A673 (cell line): ENCODE data around the gene HNRNPC. TPM values are rescaled to one million over a fixed set of nuclear protein-coding genes. Genes with fewer than 3 reads are reported as not detected.

Source experiments
- BruUV-seq: library from RNA; stranded (reverse); fragments of 400-500 nt; replicated peaks from 2 replicates; lab custom pipeline; 2021; lab: Mats Ljungman, UMichigan
- CTCF ChIA-PET: fragments of 300-600 bp; sonication (Branson Sonifier 250); formaldehyde crosslinking; loops from one replicate; lab custom pipeline; 2022; ENCODE audit warnings: antibody characterized with exemption; lab: Charles Lee
- POLR2A ChIA-PET: fragments of 300-600 bp; sonication (Branson Sonifier 250); formaldehyde crosslinking; loops from one replicate; lab custom pipeline; 2022; ENCODE audit warnings: antibody characterized with exemption; ENCODE audit not compliant: low non-redundant PET; lab: Charles Lee
- DNase-seq: peaks from one replicate; pipeline ENCODE4 v3.0.0-alpha.2; 2015; ENCODE audit warnings: low spot score
- H3K27ac ChIP-seq: fragments of 200-600 bp; sonication (generic); 2 replicates; pipeline ENCODE4 v1.5.1; 2016; ENCODE audit warnings: mixed run types, low read depth, mild to moderate bottlenecking, mixed read lengths, antibody characterized with exemption, low read length; ENCODE audit not compliant: poor library complexity, severe bottlenecking
- H3K27me3 ChIP-seq: fragments of 200-600 bp; sonication (generic); replicated peaks from 2 replicates; pipeline ENCODE4 v1.6.1; 2017; ENCODE audit warnings: mixed run types, low read depth, mild to moderate bottlenecking, mixed read lengths, antibody characterized with exemption, low read length; ENCODE audit not compliant: insufficient read depth, poor library complexity
- H3K36me3 ChIP-seq: fragments of 200-600 bp; sonication (generic); 2 replicates; pipeline ENCODE4 v1.6.1; 2016; ENCODE audit warnings: mixed run types, mild to moderate bottlenecking, mixed read lengths, antibody characterized with exemption, low read length; ENCODE audit not compliant: insufficient read depth, poor library complexity, severe bottlenecking
- H3K4me1 ChIP-seq: fragments of 200-600 bp; sonication (generic); 2 replicates; pipeline ENCODE4 v1.6.1; 2017; ENCODE audit warnings: mixed run types, mild to moderate bottlenecking, mixed read lengths, antibody characterized with exemption, low read length; ENCODE audit not compliant: insufficient read depth, poor library complexity, severe bottlenecking
- H3K4me3 ChIP-seq: fragments of 200-600 bp; sonication (generic); 2 replicates; pipeline ENCODE4 v1.5.1; 2016; ENCODE audit warnings: low read depth, mixed run types, mild to moderate bottlenecking, mixed read lengths, low read length; ENCODE audit not compliant: poor library complexity, severe bottlenecking
- H3K9me3 ChIP-seq: fragments of 200-600 bp; sonication (generic); 2 replicates; pipeline ENCODE4 v1.6.1; 2016; ENCODE audit warnings: mixed run types, low read depth, mild to moderate bottlenecking, mixed read lengths, antibody characterized with exemption, low read length; ENCODE audit not compliant: poor library complexity, severe bottlenecking
- CTCF ChIP-seq: fragments of 300-800, 200-600 bp; sonication (generic); conservative IDR thresholded peaks from 2 replicates; pipeline ENCODE4 v1.5.1; 2017; ENCODE audit warnings: low read depth, mild to moderate bottlenecking, antibody characterized with exemption, low read length, moderate library complexity, mixed read lengths
- EZH2 ChIP-seq: fragments of 200-600 bp; sonication (generic); IDR thresholded peaks from 2 replicates; pipeline ENCODE4 v1.6.1; 2017; ENCODE audit warnings: borderline replicate concordance, low read depth, mild to moderate bottlenecking, mixed read lengths, antibody characterized with exemption, low read length; ENCODE audit not compliant: poor library complexity, severe bottlenecking
- intact Hi-C: fragments of 100-400 bp; cut with micrococcal nuclease; formaldehyde crosslinking; loops from one replicate; pipeline ENCODE4 v1.10.0; 2022; ENCODE audit not compliant: unreplicated experiment
- total RNA-seq: library from RNA; stranded (reverse); gene quantifications from 2 replicates; pipeline ENCODE4 v1.2.3, GENCODE V29; 2021

The HNRNPC gene
- total RNA-seq, 1 experiment from 2014 or later = 949 TPM

DNA sequence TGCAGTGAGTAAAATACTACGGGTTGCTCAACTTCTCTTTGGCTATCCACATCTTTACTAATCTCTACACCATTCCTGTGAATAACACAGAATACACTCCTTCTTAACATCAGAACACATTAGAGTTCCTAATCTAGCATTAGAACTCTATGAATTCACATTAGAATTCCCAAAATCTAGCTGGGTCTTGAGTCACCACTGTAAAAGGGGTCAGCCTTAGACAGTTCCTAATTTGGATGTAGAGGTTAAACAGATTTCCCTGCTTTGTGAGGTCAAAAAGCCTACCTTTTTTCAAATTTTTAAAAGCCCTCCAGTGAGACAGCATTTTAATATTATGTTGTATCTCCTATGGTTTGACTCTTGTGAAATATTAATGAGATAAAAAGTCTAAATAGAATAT, 7.4 kb downstream of the HNRNPC start:
- Histone ChIP-seq H3K4me1 (peaks cover 69% of the 10 kb centered on the region), H3K27me3 (no peaks in the 10 kb centered on the region), H3K9me3 (no peaks in the 10 kb centered on the region), H3K36me3 (peaks cover 97% of the 10 kb centered on the region), H3K27ac (peak overlapping the region; percentile 54), H3K4me3 (no peak overlapping the region)
- TF ChIP-seq CTCF = no peak
- no peak for TF ChIP-seq EZH2
- DNase-seq = no peak
- no TSS peak for BruUV-seq
- intact Hi-C loops = loop anchor here (10.0 kb wide), 1 partner anchor 273 kb away; no protein-coding TSS in a partner anchor
- ChIA-PET POLR2A (no interaction called here), CTCF (no interaction called here)

DNA sequence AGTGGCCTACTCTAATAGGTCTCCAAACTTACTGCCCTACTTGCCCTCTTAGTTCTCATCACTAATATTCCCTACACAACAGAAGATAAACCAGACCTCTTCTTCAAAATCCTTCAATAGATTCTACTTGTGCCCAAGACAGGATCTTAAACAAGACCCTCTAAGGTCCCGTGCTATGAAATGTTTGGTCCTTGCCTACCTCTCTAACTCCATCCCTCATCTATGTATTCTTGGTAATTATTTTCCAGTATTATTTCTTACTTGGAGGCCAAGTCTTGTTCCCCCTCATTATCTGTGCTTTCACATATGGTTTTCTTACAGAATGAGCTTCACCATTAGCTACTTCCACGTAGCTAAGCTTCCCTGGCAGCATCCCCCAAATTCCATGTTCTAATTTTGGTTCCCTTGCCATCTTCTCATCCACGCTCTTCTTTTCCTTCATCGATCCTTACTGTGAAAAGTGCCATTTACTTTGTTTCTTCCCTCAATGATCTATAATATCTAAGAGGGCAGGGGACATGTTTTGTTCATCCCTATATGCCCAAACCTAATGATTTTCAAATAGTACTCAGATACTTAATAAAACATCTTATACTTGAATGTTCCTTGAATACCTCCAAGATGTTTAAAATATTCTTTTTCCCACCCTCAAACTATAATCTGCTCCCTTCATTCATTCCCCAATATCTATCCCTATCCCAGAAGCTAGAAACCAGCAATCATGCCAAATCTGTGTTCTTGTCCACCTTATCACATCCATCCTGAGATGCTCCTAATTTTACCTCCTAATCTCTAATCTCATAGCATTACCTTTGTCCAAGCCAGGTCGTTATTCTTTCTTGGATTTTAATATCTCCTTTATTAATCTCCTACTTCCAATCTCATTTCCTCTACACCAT, 10.1 kb downstream of the HNRNPC start:
- H3K36me3 ChIP-seq = peaks cover 97% of the 10 kb centered on the region
- no TSS peak for BruUV-seq
- TF ChIP-seq EZH2 = no peak
- TF ChIP-seq CTCF = no peak
- intact Hi-C loops = no loop called here
- ChIA-PET CTCF (no interaction called here), POLR2A (interaction anchor here (0.5 kb wide), 1 partner anchor 131 kb away, joined by 3 read pairs; no protein-coding TSS in a partner anchor)
- H3K9me3 ChIP-seq = no peaks in the 10 kb centered on the region
- H3K4me3 ChIP-seq = no peak overlapping the region
- H3K27ac ChIP-seq = no peak overlapping the region
- H3K4me1 ChIP-seq = peaks cover 59% of the 10 kb centered on the region
- DNase-seq = no peak
- H3K27me3 ChIP-seq = no peaks in the 10 kb centered on the region

DNA sequence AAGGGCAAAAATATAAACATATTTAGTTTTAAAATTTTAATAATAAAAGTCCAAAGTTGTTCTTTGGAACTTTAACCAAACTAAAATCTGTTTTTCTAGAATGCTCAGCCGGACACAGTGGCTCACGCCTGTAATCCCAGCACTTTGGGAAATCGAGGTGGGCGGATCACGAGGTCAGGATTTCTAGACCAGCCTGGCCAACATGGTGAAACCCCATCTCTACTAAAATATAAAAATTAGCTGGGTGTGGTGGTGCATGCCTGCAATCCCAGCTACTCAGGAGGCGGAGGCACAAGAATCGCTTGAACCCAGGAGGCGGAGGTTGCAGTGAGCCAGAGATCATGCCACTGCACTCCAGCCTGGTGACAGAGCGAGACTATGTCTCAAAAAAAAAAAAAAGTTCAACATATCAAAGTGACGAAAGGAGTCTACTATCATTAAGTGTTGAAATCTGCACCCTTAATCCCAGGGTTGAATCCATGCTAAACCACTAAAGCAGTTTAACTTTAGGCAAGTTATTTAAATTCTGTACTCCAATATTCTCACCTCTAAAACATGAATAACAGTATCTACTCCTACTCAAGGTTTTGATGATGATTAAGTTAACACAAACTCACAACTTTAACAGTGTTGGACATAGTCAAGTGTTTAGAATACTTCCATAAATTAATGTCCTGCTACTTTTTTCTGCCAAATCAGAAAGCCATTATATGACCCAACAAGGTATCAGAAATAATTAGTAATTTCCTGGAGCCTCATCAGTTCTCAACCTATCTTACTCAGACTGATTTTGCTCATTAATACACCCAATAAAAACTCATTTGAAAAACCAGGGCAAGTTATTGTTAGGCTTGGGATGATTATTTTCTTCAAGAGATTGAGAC, 11.0 kb downstream of the HNRNPC start:
- H3K27ac ChIP-seq = no peak overlapping the region
- H3K4me1 ChIP-seq = peaks cover 51% of the 10 kb centered on the region
- intact Hi-C loops = no loop called here
- no peaks in the 10 kb centered on the region for H3K27me3 ChIP-seq
- peaks cover 97% of the 10 kb centered on the region for H3K36me3 ChIP-seq
- H3K4me3 ChIP-seq = no peak overlapping the region
- H3K9me3 ChIP-seq = no peaks in the 10 kb centered on the region
- POLR2A ChIA-PET = no interaction called here
- CTCF ChIA-PET = no interaction called here
- BruUV-seq = no TSS peak
- no peak for DNase-seq
- TF ChIP-seq CTCF (no peak), EZH2 (no peak)
